ENCODE measurements around the gene WDFY4.
A peak's percentile ranks its signal among the peaks of the same experiment; 100 is the strongest.

WDFY4 gene

DNA sequence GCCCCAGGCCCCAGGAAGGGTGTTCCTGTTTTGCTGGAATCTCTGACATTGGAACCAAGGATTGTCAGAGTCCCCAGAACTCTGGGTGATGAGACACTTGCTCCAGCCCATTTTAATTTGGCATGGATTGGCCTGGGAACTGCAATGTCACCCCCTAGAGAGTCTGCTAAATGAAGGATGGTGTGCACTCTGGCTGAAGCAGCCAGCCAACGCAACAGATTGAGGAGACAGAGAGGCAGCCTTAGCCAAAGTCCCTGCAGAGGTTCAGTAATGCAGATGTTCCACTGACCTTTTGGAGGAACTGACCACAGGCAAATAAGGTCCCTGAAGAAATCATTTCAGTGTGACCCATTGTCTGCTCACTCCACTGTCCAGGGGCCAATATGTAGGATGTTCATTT lies 241.6 kb downstream of the WDFY4 start:
- no peak for DNase-seq

- DNase-seq, result no peak
These were observed 242.3 kb downstream of the WDFY4 start for GRCh38 chr10:48926764-48927540.

- DNase-seq, result no peak
These were observed 244.8 kb downstream of the WDFY4 start for GRCh38 chr10:48929413-48929990.

DNA sequence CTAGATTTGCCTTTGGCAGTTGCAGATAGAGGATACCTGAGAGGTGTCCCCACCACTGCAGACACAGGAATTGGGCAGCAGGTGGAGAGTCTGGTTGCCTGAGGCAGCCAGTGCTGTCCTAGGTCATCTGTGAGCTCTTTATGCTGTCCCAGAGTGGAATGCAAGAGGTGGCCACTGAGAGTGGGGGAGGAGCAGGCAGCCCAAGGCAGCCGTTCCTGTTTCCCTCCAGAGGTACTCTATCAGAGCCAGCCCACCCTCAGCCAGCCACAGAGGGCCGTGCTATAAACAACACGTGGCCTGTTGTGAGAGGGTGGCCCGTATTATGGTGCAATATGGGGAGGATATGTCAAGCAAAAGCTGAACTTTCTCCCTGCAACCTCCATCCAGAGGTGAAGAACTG lies 246.5 kb downstream of the WDFY4 start:
- peak in 2 of 3 donors; percentile 4 to 11 for DNase-seq

DNA sequence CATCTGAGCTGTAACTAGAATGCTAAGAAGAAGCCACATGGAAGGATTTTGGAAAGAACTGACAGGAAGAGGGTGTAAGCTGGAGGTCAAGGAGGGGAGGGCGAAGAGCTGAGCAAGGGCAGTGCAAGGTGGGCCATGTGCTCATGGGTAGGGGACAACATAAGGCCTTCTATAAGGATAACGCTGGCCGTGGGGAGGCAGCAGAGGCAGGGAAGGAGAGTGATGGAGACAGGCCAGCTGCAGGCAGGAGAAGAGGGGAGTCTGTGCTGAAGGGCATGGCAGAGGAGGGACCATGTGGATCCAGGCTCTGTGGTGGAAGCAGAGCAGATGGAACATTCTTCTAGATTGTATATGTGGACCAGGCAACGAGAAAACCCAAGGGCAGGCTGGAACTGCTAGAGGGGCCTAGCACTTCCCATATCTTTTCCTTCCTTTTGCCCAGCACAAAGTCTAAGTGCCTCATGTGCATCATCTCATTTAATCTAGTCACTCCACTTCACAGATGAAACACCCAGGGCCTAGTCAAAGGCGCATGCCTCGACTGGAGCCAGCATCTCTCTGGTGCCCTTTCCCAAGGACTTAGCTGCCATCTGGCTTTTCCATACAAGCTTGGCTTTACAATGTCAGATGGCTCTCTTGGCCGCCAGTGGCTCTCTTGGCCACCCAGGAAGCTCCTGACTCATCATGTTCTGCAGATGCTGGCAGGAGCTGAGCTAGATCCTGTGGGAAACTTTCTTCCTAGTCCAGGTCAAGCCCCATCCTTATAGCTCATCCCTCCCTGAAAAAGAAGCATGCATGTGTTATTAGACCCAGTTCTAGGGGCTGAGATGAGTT lies 248.4 kb downstream of the WDFY4 start:
- DNase-seq, result no peak

DNA sequence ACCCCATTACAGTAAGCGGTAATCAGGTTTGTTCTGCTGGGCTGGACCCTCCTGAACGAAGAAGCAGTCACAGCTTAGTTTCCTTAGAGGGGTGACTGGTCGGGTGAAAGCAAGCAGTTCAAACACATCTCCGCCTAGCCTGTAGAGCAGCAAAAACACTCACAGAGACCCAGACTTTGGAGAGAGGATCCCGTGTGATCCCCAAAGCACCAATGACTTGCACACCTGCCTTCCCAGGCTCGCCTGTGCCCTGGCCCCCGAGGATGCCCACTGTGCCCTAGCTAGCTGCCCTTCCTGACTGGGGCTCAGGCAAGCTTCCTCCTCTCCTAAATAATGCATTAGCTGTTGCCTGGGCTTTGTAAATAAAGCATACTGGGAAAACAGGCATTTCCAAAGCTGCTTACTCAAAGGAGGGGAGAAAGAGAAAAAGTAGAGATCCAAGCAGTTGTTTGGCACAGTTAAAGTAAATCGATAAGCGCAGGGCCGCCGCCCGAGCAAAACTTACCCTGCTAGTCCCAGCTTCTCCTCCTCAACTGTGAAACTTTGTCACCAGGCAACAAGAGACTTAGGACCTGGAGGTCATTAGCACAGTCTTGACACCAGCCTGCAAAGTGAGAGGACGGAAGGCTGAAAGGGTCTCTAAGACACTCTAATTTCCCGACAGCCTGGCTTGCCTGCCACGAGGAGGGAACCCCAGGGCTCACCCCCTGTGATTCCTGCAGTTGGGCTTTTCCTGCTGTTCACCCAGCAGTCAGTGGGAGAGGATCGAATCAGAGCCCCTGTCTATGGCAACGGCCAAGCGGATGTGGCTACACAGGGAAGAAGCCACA lies 250.2 kb downstream of the WDFY4 start:
- no peak for DNase-seq

DNA sequence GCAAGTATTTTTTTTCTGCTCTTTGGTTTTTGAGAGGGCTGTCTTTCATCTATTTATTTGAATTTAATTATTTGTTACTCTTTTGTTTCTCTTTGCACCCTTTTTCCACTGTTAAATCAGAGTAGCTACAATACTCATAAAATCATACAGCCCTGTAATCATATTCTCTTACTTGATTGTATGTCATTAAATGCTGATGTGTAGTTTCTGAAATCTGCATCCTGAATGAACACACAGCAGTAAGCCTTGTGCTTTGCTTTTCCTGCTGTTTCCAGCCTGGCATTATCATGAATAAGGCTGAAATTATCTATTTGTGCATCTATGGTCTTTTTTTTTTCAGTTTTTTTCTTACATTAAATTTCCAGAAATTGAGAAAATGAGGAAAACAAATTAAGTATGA lies 250.9 kb downstream of the WDFY4 start:
- no peak for DNase-seq

GRCh38 chr10:48937796-48938195 lies 253.1 kb downstream of the WDFY4 start:
- DNase-seq, result no peak

- DNase-seq, result no peak
These were observed 253.6 kb downstream of the WDFY4 start for GRCh38 chr10:48938281-48938680.

- DNase-seq, result no peak
These were observed 254.4 kb downstream of the WDFY4 start for GRCh38 chr10:48938990-48939536.

DNA sequence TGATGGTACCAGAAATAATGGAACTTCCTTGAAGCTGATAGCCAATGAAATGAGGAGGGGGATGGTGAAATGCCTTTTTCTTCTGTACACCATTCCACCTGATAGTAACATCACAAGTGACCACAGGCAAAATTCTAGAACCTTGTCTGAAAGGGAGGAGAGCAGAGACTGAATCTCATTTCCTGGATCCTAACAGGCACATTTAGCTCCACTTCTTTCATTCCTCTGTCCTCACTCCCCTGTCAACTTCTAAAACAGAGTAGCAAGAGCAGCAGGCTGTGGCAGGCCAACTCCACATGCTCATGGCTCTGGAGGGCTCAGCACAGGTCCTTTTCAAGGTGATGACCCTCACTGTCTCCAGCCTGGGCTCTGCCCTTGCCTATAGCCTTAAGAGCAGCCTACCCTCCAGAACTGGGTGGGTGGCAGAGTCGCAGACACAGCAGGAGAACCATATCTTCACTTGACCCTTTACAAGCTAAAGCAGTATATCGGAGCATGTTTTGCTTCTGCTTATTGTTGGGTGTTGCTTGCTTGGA lies 255.2 kb downstream of the WDFY4 start, which contains the start of gene LRRC18:
TSS of gene LRRC18 (minus strand) at position 51 of the 536 bp plus-strand sequence. CDS start 25,685 bp downstream, outside the sequence.
- no peak for DNase-seq

GRCh38 chr10:48940372-48940771 lies 255.7 kb downstream of the WDFY4 start:
- no peak for DNase-seq

GRCh38 chr10:48940958-48941357 lies 256.3 kb downstream of the WDFY4 start:
- DNase-seq, result no peak

GRCh38 chr10:48941427-48942075 lies 256.9 kb downstream of the WDFY4 start:
- DNase-seq, result no peak

GRCh38 chr10:48943096-48943495 lies 258.4 kb downstream of the WDFY4 start:
- no peak for DNase-seq

DNA sequence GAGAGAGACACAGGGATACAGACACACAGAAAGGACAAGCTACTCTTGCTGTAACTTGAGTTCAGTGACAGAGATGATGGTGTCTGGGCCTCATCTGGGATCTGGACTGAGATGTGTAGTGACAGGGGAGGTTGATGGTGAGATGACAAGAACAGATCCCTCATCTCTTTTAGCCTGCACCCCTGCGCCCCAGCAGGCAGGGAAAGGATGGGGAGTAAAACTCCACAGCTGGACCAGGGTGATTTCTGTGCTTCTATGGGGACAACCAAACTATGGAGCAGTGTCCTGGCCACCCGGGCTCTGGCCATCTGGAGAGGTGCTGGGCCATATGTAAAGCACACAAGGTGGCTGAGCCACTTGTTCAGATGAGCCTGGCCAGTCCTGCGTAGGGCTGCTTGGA lies 259.5 kb downstream of the WDFY4 start:
- DNase-seq, result no peak

DNA sequence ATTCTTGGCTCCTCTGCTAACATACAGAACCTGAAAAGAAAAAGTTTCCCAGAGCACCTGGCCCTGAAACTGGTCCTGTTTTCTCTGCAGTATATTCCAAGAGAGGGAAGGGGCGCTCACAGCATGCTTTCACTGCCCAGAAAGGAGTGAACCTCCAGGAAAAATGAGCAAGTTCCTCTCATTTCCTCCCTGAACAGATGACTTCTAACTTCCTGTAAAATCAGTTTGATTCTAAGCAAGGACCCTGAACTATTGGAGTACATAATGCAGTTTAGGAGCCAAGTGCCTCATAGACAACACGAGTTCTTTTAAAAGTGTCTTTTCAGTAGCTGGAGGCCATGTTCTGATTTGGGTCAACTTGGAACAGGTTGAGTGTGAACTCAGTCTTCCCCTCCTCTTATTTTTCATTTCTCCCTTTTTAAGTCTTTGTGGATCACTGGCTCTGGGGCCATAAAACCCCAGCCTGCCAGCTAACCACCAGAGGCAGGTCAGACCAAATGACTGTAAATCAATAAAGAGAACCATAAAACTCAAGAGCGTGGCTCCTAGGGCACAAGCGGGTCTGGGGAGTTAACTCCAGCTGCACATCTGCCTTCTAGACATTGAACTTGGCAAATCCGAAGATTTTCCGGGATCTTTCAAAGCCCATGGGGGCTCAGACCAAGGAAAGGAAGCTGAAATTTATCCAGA lies 260.9 kb downstream of the WDFY4 start:
- DNase-seq, result no peak

GRCh38 chr10:48946332-48946731 lies 261.7 kb downstream of the WDFY4 start:
- DNase-seq, result no peak

- no peak for DNase-seq
These were observed 262.3 kb downstream of the WDFY4 start for GRCh38 chr10:48946891-48947500.

- no peak for DNase-seq
These were observed 263.2 kb downstream of the WDFY4 start for GRCh38 chr10:48947690-48948469.
